HG03095 (cell line): ENCODE data around the gene PHF5A.
"Not testable (repeated sequence)": the region's sequence is repeated elsewhere in the genome, so short reads cannot be mapped to it uniquely, and the experiment has no call there.

Source experiments
- ATAC-seq: cut with Tn5 transposase; IDR thresholded peaks from one replicate; pipeline ENCODE4 v1.9.1; 2021; ENCODE audit warnings: moderate library complexity; ENCODE audit not compliant: unreplicated experiment

The PHF5A gene

GRCh38 chr22:41488596-41489385, 20.3 kb upstream of the PHF5A start:
- no peak for ATAC-seq

- ATAC-seq = no peak
Observed at GRCh38 chr22:41488076-41488475, 19.6 kb upstream of the PHF5A start.

- no peak for ATAC-seq
Observed at GRCh38 chr22:41487037-41487935, 18.8 kb upstream of the PHF5A start.

- no peak for ATAC-seq
Observed at GRCh38 chr22:41485033-41485432, 16.5 kb upstream of the PHF5A start.

GRCh38 chr22:41482319-41482935, 13.9 kb upstream of the PHF5A start:
- no peak for ATAC-seq

GRCh38 chr22:41481925-41482318, 13.4 kb upstream of the PHF5A start:
- no peak for ATAC-seq

GRCh38 chr22:41481131-41481830, 12.8 kb upstream of the PHF5A start:
- ATAC-seq = no peak

GRCh38 chr22:41480397-41480735, 11.9 kb upstream of the PHF5A start:
- ATAC-seq = no peak

- no peak for ATAC-seq
Observed at GRCh38 chr22:41479671-41480396, 11.3 kb upstream of the PHF5A start.

- no peak for ATAC-seq
Observed at GRCh38 chr22:41478891-41479521, 10.5 kb upstream of the PHF5A start.

GRCh38 chr22:41478473-41478872, 10.0 kb upstream of the PHF5A start:
- ATAC-seq = no peak

- no peak for ATAC-seq
Observed at GRCh38 chr22:41474872-41475451, 6.5 kb upstream of the PHF5A start.

GRCh38 chr22:41471568-41471967, 3.1 kb upstream of the PHF5A start:
- ATAC-seq = no peak

GRCh38 chr22:41470886-41471285, 2.4 kb upstream of the PHF5A start:
- ATAC-seq = no peak

- peak; percentile 6 for ATAC-seq
Observed at GRCh38 chr22:41469218-41469851, 843 bp upstream of the PHF5A start.

- ATAC-seq = no peak
Observed at GRCh38 chr22:41461901-41462300, 6.6 kb downstream of the PHF5A start.

GRCh38 chr22:41460071-41460470, 8.4 kb downstream of the PHF5A start:
- not testable (repeated sequence) for ATAC-seq

- ATAC-seq = no peak
Observed at GRCh38 chr22:41459431-41459830, 9.1 kb downstream of the PHF5A start.

GRCh38 chr22:41458161-41458728, 10.2 kb downstream of the PHF5A start:
- ATAC-seq = no peak
